MG63 (cell line): Measurements from ENCODE around the gene ZNF692. TPM values are rescaled to one million over a fixed set of nuclear protein-coding genes. Genes with fewer than 3 reads are reported as not detected.
A peak's percentile ranks its signal among the peaks of the same experiment; 100 is the strongest.
"Not testable (repeated sequence)": the region's sequence is repeated elsewhere in the genome, so short reads cannot be mapped to it uniquely, and the experiment has no call there.

Experiments used
- DNase-seq: peaks from one replicate; pipeline ENCODE4 v3.0.0-alpha.2; 2020
- H3K27me3 ChIP-seq: fragments of 250-450 bp; sonication (Bioruptor Pico); 2 replicates; pipeline ENCODE4 v1.5.1; 2020; ENCODE audit warnings: mild to moderate bottlenecking, moderate library complexity
- H3K36me3 ChIP-seq: fragments of 250-450 bp; sonication (Bioruptor Pico); 2 replicates; pipeline ENCODE4 v1.5.1; 2020; ENCODE audit warnings: mild to moderate bottlenecking, moderate library complexity
- H3K4me3 ChIP-seq: fragments of 250-450 bp; sonication (Bioruptor Pico); 2 replicates; pipeline ENCODE4 v1.5.1; 2020; ENCODE audit warnings: mild to moderate bottlenecking, moderate library complexity
- H3K9me3 ChIP-seq: fragments of 250-450 bp; sonication (Bioruptor Pico); 2 replicates; pipeline ENCODE4 v1.5.1; 2020; ENCODE audit warnings: mild to moderate bottlenecking, moderate library complexity
- total RNA-seq: library from RNA; depleted of rRNA; stranded (reverse); fragments of >200 nt; shearing (Covaris generic); gene quantifications from 2 replicates; pipeline ENCODE4 v1.2.3, GENCODE V29; 2014; ENCODE audit warnings: low replicate concordance

ZNF692 gene
- total RNA-seq, 1 experiment from 2014 or later, result 14.7 TPM

DNA sequence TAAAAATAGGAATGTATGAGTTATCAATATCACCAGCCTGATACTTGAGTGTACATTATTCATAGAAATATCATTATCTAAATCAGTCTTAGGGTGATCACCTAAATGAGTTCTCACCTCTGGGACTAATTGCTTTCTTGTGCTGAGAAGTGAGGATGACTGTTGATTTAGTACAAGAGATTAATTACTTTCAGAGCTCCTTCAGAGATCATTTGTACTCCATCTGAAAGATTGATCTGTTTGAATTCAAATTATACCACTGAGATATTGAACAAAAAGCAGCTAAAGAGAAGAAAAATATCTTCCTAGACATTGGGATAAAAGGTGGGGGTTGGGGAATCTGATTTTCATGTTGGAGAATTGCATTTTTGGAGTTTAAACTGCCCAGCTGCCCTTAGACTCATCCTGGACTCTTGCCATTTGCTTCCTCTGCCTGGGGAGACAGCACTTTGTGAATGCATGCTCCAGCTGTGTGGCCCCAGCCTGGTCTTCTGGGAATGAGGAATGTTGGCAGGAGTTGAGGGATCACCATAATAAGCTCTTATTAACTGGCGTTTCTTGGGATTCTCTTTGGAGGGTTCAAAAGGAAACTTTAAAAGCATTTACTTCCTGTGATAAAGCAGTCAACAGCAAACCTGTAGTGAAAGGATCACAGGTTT is 27.5 kb upstream of the ZNF692 start:
- Histone ChIP-seq H3K27me3 (no peaks in the 10 kb centered on the region), H3K9me3 (no peaks in the 10 kb centered on the region; the same call in 1 of the 2 replicates), H3K4me3 (no peak overlapping the region), H3K36me3 (no peaks in the 10 kb centered on the region)
- DNase-seq, result peak; percentile 75

DNA sequence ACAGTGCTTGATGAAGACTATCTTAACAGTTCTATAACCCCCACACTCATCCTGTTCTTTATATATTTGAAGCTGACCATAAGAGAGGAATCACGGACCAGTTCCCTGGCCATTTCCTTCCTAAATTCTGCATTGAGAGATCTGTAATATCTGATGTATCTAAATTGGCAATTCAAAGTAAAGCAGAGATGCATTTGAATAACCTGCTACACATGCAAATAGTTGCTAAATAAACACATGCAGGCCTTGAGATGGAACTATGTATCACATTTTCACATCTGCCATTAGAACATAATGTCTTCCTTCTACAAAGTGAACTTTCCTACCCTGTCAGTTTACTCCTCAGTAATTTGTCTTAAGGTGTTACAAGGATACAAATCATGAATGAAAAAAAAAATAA is 26.8 kb upstream of the ZNF692 start:
- DNase-seq, result no peak
- H3K36me3 ChIP-seq, result no peaks in the 10 kb centered on the region
- no peaks in the 10 kb centered on the region; the same call in 1 of the 2 replicates for H3K9me3 ChIP-seq
- no peak overlapping the region for H3K4me3 ChIP-seq
- H3K27me3 ChIP-seq, result no peaks in the 10 kb centered on the region

DNA sequence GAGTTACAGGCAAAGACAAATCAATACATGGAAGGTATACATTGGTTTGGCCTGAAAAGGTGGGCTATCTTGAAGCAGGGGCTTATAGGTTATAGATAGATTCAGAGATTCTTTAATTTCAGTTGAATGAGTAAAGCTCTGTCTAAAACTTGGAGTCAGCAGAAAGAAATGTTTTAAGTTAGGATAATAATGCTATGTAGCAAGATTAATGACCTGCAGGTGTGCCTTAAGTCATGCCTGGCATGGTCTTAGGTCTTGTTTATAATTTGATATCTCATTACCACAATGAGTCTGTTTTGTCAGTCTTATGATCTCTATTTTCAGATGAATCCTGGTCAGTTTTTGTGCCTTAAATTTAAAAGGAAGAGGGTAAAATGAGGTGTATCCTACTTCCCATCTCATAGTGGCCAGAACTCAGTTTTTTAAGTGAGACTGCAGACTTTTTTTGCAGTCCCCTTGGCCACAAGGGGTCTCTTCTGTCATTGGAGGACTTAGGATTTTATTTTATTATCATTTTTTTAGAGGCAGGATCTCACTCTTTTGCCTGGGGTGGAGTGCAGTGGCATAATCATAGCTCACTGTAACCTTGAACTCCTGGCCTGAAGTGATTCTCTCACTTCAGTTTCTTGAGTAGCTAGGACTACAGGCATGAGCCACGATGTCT is 25.9 kb upstream of the ZNF692 start:
- H3K9me3 ChIP-seq, result no peaks in the 10 kb centered on the region; the same call in 1 of the 2 replicates
- no peak for DNase-seq
- no peak overlapping the region for H3K4me3 ChIP-seq
- H3K36me3 ChIP-seq, result no peaks in the 10 kb centered on the region
- H3K27me3 ChIP-seq, result no peaks in the 10 kb centered on the region

DNA sequence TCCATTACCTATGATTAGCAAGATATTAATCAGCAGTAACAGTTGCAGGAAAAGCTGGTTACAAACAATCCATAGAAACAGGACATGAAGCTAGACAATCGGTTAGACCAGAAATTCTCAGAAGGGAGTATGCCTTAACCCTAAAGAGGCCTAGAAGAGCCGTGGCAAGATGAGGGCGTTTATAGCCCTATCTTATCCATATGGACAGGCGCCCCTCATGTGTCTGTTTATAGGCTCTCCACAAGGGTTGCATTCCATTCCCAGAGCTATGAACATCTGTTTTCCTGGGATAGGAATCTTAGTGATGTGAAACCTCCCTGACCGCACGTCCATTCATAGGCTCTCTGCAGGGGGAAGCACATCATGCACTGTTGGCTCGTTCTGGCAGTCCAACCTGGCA is 23.5 kb upstream of the ZNF692 start:
- not testable (repeated sequence) for H3K36me3 ChIP-seq, H3K4me3 ChIP-seq, H3K27me3 ChIP-seq, H3K9me3 ChIP-seq, DNase-seq

DNA sequence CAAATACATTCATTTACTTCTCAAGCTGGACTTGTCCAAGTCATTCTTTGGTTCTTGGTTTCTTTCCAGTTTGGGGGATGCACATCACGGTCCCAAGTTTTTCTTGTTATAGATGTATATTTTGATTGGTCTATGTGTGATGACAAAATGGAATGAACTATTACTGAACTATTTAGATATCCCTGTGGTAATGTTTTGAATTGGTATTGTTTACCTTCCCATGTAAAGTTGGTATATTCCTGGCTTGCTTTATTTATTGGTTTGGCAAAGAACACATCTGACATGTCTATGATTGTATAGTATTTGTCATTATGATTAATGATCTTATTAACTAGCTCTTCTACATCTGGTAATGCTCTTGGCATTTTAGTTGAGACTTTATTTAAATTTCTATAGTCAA is 22.4 kb upstream of the ZNF692 start:
- Histone ChIP-seq H3K9me3 (no peaks in the 10 kb centered on the region; the same call in 1 of the 2 replicates), H3K27me3 (0 out of 2 replicates have a peak, but pooled peaks cover 3% of the 10 kb centered on the region), H3K36me3 (no peaks in the 10 kb centered on the region), H3K4me3 (no peak overlapping the region)
- DNase-seq, result no peak

DNA sequence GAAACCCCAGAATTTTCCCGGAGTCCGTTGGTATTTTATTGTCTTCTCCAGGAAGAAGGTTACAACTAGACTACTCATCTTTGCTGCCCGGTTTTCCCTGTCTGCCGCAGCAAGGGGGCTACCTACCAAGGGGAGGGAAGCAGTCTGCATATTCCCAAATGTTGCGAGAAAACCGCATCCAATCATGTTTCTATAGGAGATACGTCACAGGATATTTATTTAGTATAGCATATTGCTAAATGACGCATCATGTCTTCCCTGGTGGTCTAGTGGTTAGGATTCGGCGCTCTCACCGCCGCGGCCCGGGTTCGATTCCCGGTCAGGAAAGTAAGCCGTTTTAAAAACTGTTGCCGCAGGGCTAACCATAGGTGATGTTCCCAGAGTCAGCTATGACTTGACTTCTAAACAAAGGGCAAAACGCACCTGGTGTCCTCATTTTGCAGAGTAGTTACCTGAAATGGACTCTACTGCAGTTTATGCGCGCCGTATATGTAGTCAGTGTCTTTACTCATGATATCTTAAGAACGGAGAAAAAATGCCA is 15.2 kb upstream of the ZNF692 start:
- Histone ChIP-seq H3K36me3 (no peaks in the 10 kb centered on the region), H3K9me3 (no peaks in the 10 kb centered on the region), H3K27me3 (0 out of 2 replicates have a peak, but pooled peaks cover 3% of the 10 kb centered on the region), H3K4me3 (peak overlapping the region; percentile 79)
- DNase-seq, result no peak

DNA sequence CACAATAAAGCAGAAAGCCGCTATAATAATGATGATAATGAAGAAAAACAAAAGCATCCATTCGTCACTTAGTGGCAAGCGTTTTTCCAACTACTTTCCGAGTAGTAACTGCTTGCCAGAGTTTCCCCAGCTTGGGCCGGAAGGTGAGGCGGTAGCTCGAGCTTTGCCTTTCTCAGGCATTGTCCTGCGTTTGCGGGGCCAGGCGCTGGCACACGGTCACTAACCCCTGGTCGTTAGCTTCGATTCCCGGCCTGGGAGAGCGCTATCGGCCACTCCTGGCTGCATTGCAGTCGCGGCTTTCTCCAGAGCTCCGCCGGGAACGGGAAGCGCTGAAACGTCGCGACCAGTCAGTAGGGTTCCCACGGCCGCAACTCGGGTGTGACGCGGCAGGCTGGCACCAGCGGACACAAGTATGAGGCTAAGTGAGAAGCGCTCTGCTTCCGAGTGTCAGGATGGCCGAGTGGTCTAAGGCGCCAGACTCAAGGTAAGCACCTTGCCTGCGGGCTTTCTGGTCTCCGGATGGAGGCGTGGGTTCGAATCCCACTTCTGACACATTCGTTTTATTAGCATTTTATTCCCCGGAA is 14.6 kb upstream of the ZNF692 start:
- H3K36me3 ChIP-seq, result no peaks in the 10 kb centered on the region
- H3K4me3 ChIP-seq, result peak overlapping the region; percentile 79
- H3K9me3 ChIP-seq, result no peaks in the 10 kb centered on the region
- H3K27me3 ChIP-seq, result 0 out of 2 replicates have a peak, but pooled peaks cover 3% of the 10 kb centered on the region
- peak; percentile 94 for DNase-seq

DNA sequence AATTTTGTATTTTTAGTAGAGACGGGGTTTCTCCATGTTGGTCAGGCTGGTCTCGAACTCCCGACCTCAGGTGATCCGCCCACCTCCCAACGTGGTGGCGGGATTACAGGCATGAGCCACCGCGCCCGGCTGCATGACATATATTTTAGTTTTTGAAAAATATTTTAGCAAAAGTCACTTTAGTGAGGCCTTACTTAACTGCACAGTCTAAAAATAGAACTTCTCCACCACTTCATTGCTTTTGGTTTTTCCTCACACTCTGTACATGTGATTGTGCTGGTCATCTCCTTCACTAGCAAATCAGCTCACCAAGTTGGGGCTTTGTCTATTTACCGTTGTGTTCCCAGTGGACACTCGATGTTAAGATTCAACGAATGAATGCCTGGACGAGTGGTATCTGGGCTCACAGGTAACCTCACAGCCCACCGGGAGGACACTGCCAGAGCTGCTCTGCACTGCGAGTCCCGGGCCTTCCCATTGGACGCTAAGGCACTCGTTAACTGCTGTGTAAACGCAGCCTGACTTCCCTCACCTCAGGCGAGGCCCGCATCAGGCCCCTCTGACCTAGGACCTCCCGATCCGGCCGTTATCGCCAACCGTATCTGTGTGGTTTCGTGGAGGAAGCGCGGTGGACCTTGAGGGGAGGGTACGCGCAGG is 14.0 kb upstream of the ZNF692 start:
- peak overlapping the region; percentile 79 for H3K4me3 ChIP-seq
- H3K9me3 ChIP-seq, result no peaks in the 10 kb centered on the region
- 0 out of 2 replicates have a peak, but pooled peaks cover 3% of the 10 kb centered on the region for H3K27me3 ChIP-seq
- H3K36me3 ChIP-seq, result no peaks in the 10 kb centered on the region
- peak; percentile 77 for DNase-seq

DNA sequence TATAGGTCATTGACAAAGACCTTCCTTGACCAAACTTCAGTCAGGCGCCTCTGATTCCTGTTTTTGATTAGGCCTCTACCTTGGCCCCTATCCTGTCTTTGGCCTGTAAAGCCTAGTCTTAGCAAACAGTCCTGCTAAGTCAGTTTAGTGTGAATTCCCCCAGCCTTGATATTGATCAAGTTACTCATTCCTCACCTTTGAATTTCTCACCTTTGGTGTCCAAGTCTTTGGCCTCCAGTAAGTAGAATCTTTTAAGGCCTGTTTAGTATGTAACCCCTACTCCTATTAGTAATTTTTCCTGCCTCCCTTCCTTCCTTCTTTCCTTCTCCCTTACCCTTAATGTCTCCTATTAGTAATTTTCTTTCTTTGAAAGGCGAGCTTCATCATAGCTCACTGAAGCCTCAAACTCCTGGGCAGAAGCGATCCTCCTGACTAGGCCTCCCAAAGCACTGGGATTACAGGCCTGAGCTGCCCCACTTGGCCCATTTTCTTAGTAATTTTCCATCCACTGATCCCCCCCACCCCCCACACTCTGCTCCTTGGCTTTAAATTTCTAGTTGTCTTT is 13.0 kb upstream of the ZNF692 start:
- peak overlapping the region; percentile 79 for H3K4me3 ChIP-seq
- 0 out of 2 replicates have a peak, but pooled peaks cover 3% of the 10 kb centered on the region for H3K27me3 ChIP-seq
- no peak for DNase-seq
- H3K36me3 ChIP-seq, result no peaks in the 10 kb centered on the region
- H3K9me3 ChIP-seq, result no peaks in the 10 kb centered on the region

DNA sequence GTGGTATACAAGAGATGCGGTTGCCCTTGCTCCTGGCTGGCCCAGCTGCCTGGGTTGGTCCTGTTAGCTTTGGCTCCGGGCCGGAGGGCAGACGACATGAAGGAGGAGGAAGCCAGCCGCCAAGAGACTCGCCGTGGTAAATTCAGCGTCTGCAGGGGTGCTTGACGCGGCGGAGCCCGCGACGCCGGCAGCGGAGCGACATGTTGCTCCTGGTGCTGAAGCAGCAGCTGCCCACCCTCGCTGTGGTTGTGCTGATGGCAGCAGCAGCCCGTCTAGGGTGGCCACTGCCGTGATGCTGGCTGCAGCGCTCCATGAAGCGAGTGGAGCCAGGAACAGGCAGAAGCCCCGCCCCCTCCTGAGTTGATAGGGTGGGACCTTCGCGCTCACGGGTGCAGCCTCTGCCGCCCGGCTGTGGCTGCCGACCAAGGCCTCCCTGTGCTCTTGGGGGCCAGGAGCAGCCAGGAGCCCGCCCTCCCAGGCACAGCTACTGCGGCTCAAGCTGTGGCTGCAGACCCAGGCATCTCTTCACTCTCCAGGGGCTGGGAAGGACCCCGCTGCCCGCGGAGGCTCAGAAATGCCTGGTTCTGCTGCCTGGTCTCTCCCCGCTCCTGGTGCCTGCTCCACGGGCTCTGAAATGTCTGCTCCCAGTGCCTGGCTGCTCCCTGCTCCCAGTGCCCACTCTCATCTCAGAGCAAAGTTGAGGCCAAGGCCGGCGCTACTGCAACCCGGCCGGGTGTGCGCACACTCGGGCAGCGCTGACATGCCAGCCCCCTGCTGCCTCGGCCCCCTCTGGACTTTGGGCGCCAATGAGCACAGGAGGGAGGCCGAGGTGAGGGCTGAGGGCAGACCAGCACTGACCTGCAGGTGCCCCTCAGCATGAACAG is 4.4 kb upstream of the ZNF692 start:
- no peaks in the 10 kb centered on the region for H3K9me3 ChIP-seq
- peak; percentile 75 for DNase-seq
- H3K4me3 ChIP-seq, result peak overlapping the region; percentile 42
- 0 out of 2 replicates have a peak, but pooled peaks cover 2% of the 10 kb centered on the region for H3K27me3 ChIP-seq
- no peaks in the 10 kb centered on the region for H3K36me3 ChIP-seq

DNA sequence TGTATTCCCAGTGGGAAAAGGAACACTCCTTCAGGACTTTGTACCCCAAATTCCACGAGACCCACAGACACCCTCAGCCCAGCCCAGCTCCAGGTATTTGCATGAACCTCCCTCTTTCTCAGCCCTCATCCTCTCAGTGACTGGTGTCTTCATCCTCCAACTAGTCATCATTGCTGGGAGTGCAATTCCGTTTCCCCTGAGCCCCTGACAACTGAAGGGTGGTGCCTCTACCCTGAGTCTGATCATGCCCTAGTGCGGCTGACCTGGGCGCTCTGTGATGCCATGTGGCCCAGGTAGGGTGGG is 3.8 kb upstream of the ZNF692 start:
- peaks cover 2% of the 10 kb centered on the region for H3K36me3 ChIP-seq
- DNase-seq, result no peak
- no peaks in the 10 kb centered on the region for H3K9me3 ChIP-seq
- H3K4me3 ChIP-seq, result peak overlapping the region; percentile 42
- H3K27me3 ChIP-seq, result 0 out of 2 replicates have a peak, but pooled peaks cover 2% of the 10 kb centered on the region

DNA sequence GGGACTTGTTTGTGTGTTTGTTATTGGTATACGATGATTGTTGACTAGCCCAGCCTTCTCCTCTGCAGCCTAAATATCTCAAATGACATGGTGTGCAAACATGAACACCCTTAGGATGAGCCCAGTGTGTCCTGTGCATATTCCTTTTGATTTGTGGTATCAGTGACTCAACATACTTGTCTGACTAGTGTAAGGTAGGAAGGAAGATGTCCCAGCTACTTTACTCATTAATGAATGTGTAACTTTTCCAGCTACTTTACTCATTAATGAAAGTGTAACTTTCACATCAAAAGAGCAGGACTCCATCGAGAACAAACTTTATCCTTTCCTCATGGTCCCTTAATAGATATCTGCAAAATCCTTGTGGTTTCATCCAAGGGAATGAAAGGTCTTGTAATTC is 2.7 kb upstream of the ZNF692 start:
- no peaks in the 10 kb centered on the region for H3K9me3 ChIP-seq
- H3K36me3 ChIP-seq, result peaks cover 13% of the 10 kb centered on the region
- H3K27me3 ChIP-seq, result 0 out of 2 replicates have a peak, but pooled peaks cover 2% of the 10 kb centered on the region
- H3K4me3 ChIP-seq, result no peak overlapping the region
- DNase-seq, result no peak

DNA sequence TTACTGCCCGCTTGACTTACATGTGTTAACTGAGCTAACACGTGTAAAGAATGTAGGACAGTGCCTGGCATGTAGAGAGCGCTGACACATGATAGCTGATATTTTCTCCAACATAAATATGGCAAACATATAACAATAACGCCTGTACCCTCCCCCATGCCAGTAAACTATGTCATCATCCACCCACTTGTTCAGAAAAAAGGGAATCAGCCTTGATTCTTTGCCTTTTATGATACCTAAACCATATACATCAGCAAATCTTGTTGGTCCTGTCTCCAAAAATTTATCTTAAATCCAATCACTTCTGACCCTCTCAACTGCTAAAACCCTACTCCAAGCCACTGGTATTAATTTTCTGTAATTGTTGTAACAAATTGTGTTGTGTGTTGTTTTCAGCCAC is 1.1 kb upstream of the ZNF692 start:
- 0 out of 2 replicates have a peak, but pooled peaks cover 2% of the 10 kb centered on the region for H3K27me3 ChIP-seq
- no peaks in the 10 kb centered on the region for H3K9me3 ChIP-seq
- DNase-seq, result no peak
- H3K36me3 ChIP-seq, result peaks cover 29% of the 10 kb centered on the region
- no peak overlapping the region for H3K4me3 ChIP-seq

DNA sequence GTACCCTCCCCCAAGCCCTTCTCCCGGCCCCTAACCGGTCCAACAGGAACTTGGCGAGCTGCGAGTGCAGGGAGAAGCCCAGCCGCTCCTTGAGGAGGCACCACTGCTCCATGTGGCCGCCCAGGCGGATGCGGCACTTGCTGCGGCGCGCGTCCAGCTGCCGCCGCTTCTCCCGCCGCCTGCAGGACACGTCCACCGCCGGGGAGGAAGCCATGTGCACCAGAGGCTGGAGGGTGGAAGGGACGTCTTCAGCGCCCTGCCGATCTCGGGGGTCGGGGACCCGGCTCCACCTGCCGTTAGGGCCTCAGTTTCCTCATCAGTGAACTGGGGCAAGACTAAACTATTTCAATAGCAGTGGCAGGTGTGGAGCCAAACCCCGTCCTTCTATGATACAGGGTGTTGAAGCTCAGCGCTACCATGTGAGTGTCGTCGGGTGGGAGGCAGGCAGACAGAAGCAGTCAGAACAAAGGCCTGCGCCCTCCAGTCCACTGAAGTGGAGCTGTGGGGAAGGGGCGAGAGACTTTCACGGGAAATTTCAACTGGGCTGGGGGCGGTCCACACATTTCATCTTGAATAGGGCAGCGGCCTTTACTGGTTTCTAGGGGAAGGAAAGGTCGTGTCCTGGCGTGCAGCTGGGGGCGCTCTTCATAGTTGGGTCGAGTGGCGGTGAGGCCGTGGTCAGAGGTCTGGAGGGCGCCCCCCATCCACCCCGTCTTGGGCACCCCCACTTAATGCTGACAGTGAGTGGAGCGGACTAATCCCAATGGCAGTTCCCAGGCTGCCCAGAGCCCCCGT is 592 bp downstream of the ZNF692 start:
- DNase-seq, result peak; percentile 77
- Histone ChIP-seq H3K9me3 (no peaks in the 10 kb centered on the region), H3K27me3 (no peaks in the 10 kb centered on the region), H3K4me3 (peak overlapping the region; percentile 74), H3K36me3 (peaks cover 45% of the 10 kb centered on the region)

DNA sequence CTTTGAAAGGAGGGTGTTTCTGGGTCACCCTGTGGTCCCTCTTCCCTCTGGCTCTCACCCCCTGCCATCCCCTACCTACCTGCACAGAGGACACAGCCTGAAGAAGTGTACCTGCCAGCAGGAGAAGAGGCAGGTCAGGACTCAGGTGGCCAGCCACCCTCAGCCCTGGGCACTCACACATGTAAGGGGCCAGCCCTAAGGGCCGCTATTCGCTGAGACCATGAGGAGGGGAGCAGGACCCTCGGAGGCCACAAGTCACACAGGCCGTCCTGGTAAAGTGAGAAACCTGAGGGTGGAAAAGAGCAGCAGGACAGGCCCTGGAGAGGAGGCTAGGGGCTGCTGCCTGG is 1.2 kb downstream of the ZNF692 start:
- no peak for DNase-seq
- Histone ChIP-seq H3K9me3 (no peaks in the 10 kb centered on the region), H3K36me3 (peaks cover 50% of the 10 kb centered on the region), H3K4me3 (peak overlapping the region; percentile 74), H3K27me3 (no peaks in the 10 kb centered on the region)
